ENCODE data around the gene GIMAP6.
"Not testable (repeated sequence)": the region's sequence is repeated elsewhere in the genome, so short reads cannot be mapped to it uniquely, and the experiment has no call there.

GIMAP6 gene

DNA sequence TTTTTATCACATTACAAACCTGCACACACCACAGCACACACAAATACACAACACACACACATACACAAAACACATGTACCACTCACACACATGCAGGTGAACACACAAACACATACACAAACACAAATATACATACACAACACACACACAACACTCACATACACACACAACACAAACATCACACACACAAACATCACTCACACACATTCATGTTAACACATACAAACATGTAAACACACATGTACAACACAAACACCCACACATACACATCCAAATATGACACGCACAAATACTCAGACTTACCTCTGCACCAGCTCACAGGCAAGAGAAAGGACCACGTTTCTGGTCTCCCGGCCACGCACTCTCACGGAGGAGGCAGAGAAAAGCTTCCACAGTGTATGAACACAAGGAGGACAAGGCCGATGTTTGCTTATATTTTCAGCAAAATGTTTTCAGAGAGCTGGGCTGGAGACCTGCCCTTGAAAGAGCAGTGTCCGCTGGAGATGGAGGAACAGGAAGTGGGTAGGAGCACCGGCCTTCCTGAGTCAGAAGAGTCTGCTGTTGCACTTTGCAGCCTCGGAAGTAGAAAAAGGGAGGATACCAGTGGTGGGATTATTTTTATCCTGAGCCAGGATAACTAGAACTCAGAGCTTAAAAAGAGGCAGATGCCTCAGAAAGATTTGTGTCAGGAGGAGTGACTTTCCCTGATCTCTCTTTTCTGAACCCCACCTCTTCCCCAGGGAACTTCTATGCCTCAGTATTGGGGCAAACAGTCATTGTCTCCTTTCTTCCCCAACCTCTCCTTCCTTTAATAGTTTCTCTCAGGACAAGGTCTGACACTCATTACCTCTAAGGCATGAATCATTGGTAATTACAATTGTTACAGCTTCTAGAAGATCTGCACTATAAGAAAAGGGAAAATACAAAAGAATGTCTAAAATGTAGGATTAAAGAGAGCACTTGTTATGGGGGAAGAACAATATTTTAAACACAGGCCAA, at the start of gene GIMAP6:
GIMAP6 (minus strand) TSS at position 520 of the 999 bp plus-strand sequence. CDS start 2,243 bp downstream, outside the sequence.
- DNase-seq, result peak; percentile 33

DNA sequence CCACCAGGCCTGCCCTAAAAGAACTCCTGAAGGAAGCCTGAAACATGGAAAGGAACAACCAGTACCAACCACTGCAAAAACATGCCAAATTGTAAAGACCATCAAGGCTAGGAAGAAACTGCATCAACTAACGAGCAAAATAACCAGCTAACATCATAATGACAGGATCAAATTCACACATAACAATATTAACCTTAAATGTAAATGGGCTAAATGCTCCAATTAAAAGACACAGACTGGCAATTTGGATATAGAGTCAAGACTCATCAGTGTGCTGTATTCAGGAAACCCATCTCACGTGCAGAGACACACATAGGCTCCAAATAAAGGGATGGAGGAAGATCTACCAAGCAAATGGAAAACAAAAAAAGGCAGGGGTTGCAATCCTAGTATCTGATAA, 48.2 kb upstream of the GIMAP6 start:
- DNase-seq, result not testable (repeated sequence)

DNA sequence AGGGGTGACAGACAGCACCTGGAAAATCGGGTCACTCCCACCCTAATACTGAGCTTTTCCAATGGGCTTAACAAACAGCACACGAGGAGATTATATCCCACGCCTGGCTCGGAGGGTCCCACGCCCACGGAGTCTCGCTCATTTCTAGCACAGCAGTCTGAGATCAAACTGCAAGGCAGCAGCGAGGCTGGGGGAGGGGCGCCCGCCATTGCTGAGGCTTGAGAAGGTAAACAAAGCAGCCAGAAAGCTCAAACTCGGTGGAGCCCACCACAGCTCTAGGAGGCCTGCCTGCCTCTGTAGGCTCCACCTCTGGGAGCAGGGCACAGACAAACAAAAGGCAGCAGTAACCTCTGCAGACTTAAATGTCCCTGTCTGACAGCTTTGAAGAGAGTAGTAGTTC, 46.4 kb upstream of the GIMAP6 start:
- peak; percentile 58 for DNase-seq

DNA sequence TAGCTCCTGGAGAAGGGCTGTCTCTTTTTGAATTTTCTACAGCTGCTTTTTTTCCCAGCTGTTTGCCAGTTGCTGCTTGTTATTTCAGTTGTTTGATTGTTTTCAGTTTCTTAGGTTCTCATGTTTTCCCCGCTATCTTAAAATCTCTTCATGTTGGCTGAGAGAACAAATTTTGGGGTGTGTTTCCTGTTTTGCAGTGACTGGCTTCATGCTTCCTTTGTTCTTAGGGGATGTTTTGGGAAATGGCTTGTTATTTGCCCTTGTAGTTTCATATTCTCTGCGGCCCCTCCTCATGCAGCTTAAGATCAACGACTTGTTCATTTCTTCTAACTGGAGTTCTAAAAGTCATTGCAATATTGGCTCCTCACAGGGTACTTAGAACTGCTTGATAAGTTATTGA, 44.7 kb upstream of the GIMAP6 start:
- DNase-seq, result not testable (repeated sequence)

DNA sequence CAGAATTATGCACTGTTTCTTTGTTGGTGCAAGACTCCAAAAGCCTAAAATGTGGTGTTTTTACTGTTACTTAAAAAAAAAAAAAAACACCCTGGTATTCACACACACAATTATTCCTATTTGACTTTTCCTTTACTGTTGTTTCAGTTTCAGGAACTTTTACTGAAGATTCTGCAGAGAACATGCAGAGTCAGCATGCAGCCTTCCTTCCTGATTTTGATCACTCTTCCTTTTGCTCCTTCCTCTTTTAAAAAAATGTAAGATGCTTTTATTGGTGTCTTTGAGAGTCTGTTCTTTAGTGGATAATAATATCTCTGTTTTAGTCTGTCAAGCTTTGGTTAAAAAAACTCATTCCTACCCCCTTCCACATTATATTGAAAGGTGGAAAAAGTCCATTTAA, 44.1 kb upstream of the GIMAP6 start:
- DNase-seq, result not testable (repeated sequence)

DNA sequence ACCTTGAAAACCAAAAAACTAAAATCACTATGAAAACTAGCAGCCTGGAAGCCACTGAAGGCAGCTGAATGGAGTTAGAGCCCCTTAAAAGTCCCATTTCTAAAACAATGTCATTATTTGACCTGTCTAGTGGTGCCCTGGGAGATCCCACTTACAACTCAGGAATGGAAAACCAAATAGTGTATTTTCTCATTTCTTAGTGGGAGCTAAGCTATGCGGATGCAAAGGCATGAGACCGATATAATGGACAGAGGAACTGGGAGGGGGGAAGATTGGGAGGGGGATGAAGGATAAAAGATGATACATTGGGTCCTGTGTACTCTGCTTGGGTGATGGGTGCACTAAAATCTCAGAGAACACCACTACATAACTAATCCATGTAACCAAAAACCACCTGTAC, 43.5 kb upstream of the GIMAP6 start:
- no peak for DNase-seq

DNA sequence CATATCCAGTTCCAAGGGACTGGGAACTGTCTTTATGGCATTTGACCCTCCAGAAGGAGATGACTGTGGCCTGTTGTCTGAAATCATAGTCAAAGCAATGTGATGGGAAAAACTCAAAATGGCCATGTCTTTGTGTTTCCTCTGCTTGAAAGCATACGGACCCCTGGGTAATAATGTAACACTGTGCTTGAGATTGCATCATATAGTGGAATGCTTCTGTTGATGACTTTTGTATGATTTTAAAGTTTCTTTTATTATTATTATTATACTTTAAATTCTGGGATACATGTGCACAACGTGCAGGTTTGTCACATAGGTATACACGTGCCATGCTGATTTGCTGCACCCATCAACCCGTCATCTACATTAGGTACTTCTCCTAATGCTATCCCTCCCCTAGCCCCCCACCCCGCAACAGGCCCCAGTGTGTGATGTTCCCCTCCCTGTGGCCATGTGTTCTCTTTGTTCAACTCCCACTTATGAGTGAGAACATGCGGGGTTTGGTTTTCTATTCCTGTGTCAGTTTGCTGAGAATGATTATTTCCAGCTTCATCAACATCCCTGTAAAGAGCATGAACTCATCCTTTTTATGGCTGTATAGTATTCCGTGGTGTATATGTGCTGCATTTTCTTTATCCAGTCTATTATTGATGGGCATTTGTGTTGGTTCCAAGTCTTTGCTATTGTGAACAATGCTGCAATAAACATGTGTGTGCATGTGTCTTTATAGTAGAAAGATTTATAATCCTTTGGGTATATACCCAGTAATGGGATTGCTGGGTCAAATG, 39.8 kb upstream of the GIMAP6 start:
- not testable (repeated sequence) for DNase-seq

DNA sequence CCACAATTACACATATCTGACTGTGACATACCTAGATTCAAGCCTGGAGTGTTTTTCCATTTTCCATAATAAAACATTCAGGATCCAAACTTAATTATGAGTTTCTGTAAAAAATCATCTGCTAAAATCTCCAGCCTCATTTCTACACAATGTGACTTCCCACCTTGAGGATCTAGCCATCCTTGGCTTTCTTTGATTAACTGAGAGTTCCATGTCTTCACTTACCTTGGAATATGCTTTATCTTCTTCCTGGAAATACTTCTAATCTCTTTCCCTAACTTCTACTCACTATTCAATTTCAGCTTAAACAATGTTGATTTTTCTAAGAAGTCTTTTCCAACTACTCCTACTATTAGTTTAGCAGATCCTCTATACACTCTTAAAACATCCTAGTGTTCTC, 36.8 kb upstream of the GIMAP6 start:
- no peak for DNase-seq

DNA sequence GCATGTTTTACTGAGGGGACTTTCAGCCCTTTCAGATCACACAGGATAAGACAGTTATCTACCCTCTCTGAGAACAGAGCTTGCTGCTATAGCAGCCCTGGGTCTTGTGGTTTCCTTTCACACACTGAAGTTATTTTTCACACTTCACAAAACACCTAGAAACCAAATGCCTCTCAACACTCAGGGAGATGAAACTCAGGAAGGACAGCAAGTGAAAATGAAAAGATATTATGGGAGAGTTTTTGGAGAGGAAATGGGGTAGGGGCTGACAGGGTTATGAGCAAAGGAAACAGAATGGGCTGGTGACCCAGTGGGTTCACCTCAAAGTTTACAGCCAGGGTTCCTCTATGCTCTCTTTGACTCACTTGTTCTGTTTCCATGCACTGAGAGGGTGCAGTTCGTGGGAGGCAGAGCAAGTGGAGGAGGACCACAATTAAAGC, 36.3 kb upstream of the GIMAP6 start:
- peak; percentile 52 for DNase-seq

DNA sequence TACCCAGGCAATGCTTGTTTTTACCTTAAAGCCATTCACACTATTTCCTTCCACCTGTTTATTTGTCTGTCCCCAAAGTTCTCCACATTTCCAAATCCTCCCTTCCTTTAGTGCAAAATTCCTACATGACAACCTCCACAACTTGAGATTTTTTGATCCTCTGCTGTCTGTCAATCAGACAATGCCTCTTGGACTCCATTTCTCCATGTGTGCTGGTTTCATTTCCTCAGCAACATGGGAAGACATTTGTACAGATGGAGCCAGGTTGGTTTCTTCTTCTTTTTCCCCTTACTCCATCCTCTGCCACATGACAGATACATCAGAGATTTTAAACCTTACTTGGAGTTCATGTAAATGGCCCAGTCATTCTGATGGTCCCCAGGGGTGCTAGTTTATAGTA, 34.2 kb upstream of the GIMAP6 start:
- no peak for DNase-seq

DNA sequence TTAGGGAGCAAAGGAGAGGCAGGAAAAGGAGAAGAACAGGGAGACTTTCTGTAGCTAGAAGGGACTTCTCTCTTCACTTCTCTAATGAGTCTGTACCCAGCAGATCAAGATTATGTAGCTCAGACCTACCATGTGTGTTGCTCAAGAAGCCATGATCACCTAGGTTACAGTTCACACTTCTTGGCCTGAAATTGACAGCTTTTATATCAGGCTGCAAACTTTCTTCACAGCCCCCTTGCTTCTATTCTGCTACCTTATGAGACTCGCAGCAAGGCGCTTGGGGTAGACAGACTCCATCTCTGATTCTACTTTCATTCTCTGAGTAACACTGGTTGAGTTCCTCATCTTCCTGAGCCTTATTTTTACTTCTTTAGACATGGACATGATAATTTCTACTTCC, 33.7 kb upstream of the GIMAP6 start:
- DNase-seq, result no peak

DNA sequence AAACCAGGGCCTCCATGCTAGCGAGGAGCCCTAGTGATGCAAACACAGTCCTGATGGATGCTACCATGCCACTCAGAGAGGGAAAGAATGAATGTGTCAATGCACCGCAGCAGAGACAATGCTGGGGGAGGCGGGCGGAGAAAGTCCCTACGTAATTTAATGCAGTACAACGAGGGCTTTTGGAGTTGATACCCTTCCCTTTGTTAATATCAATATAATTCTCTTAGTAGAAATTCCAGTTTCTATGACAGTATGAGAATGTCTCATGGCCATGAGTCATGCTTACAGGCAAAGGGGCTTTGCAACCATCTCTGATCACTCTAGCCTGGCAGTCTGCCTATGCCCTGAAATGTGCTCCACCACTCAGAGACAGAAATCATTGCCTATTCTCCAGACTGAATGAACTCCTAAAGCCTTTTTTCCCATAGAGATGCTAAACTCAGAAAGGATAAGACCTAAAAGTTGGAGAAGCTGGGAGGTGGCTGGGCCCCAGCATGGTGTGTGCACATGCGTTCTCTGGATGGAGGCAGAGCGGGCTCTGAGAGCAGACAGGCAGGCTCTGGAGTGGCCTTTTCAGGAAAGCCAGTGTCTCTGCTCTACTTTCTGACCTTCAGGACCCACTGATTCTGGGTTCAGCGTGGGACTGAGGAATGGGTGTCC, 33.0 kb upstream of the GIMAP6 start:
- peak; percentile 67 for DNase-seq

DNA sequence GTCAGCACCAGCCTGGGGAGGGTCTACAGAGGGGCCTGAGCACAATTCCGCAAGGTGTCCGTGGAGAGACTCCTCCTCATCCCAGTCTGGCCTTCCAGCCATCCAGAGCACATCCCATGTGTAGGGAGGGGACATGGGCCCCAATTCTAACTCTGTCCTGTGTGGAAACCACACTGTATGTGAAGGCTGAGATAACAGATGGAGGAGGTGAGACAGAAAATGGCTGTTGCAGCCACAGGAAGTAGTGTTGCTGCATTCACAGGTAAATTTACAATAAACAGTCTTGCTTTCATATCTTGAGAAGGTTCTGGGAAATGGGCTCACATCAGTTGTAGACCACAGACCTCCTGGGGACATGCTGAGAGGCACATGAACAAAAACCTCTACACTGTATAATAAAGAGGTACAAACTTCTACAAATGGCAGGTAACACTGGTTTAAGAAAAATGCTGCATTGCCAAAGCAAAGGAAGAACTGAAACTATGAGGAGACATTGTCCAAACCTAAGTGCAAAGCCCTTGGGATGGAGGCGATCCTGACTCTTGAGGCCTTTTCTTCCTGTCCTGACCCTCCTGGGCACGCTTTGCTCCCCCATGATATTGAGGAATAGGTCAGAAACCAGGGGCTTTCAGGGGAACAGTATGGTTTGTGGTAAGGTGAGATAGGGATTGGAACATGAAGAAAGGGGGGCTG, 31.8 kb upstream of the GIMAP6 start:
- DNase-seq, result no peak

DNA sequence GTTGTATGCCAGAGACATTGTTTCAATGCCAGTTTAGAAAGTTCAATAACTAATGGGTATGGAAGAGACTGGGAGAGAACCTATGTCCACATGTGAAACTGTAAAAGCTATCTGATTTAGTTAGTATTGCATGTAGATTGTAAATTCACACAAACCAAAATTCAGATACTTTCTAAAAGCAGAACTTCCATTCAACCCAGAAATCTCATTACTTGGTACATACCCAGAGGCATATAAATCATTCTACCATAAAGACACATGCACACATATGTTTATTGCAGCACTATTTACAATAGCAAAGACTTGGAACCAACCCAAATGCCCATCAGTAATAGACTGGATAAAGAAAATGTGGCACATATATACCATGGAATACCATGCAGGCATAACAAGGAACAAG, 30.6 kb upstream of the GIMAP6 start:
- DNase-seq, result not testable (repeated sequence)

DNA sequence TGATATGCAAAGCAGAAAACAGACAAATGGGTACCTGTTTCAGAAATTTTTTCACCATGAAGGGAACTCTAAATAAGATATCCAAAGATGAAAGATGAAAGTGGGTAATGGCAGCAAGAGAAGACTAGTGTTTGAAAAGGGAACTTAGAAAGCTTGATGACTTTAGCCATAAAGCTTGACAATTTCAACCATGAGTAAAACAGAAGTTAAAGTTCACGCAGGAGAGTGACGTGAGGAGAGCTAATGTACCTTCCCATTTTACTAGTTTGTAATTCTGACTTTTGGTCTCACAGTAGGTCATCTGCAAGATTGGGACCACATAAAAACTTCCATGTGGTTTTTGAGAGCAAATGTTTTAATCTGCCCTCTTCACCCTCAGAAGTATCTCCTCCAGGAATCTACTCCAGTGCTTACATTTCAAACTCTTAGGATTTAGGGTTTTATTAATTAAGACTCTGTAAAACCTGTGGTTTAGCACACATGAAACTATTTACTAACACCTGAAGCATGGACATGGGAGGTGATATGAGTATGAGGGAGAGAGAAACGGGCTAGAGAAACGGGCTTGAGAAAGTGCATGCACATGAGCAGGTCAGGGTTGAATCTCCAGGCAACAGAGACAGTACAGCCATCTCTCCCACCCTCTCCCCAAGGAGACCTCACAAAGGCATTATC, 28.9 kb upstream of the GIMAP6 start:
- DNase-seq, result no peak

DNA sequence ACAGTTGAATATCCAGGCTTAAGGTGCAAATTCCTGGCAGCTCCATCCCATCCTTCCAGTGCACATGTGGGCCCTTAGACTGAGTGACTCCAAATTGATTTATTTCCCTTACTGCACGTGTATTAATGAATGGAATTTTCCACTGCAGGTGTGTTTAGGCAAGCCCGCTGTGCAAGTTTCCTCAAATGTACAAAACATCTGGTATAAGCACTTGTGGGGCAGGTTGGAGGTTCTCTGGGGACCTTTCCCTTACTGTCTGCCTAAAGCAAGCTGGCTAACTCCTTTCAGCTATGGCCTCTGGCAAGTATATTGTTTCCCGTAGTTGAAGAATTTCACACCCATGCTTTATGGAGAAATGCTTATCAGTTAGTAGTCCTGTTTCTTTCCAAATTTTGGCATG, 25.3 kb upstream of the GIMAP6 start:
- DNase-seq, result no peak

DNA sequence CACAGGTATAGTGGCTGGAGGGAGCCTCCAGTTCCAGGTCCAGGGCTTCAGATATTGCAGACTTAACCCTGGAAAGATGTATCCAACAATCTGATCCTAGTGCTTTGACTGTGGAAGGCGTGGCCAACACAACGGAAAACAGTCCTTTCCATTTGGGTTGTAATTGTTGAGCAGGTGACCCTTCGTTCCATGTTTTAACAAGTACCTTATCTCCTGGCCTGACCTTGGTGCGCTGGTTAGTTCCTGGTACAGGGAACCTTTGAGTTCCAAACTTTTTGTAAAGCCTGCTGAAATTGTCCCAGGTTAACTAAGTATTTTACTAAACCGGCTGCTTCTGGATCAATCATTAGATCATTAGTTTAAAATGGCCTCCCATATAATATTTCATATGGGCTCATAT, 23.9 kb upstream of the GIMAP6 start:
- DNase-seq, result no peak

DNA sequence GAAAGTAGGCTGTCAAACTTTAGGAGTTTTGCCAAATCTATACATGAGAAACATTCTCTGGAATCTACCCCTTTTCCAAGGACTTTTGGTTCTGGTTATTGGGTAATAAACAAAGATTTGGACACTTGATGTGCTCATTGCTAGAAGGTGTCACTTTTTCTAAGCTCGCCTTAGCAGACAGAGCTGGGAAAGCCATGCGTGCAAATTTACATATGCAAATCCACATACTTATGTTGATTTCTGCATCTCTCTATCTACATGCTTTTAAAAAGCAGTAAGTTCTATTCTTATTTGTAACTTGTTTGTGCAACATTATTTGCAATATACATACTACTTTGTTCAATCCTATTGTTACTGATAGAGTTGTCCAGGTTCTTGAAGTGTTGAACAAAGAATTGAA, 22.5 kb upstream of the GIMAP6 start:
- no peak for DNase-seq

DNA sequence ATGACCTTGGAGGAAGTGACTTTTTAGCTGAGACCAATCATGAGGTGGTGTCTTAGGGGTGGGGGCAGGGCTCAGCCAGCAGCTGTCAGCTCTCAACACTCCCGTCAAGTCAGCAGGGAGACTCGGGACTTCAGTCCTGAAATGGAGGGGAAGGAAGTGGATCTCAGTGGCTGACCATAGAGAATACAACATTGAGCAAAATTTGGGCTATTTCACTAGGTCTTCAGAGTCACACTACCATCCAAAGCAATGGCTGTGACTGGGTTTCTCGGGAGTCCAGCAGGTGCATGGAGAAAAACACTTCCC, 16.8 kb upstream of the GIMAP6 start:
- no peak for DNase-seq

DNA sequence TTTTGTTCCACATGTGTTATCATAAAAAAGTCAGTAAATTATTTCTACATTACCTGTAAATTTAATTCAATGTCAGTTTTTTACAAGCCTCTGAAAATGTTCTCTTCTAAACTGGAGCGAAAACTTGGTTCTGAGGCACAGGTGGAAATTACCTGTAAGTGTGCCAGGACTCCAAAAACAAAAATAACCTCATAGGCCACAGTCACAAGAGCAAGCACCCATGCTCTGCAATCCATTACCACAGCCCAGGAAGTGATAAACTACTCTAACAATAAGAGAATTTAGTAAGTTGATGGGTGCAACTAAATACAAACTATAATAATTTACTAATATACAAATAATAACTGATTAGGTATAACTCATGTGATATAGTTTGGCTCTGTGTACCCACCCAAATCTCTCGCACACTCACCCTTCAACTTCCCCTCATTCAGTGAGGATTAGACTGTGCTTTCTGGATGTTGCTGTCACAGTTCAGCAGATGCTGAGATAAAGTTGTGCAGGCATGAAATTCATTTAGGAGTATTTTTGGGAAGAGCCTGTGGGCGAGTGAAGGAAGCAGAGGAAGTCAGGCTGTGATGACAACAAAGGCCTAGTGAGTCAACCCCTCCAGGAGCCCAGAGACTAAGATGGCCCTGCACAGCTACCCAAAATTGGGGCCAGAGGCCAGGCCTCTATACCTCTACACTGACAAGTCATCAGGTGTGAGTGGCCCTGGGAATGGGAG, 16.3 kb upstream of the GIMAP6 start:
- no peak for DNase-seq

DNA sequence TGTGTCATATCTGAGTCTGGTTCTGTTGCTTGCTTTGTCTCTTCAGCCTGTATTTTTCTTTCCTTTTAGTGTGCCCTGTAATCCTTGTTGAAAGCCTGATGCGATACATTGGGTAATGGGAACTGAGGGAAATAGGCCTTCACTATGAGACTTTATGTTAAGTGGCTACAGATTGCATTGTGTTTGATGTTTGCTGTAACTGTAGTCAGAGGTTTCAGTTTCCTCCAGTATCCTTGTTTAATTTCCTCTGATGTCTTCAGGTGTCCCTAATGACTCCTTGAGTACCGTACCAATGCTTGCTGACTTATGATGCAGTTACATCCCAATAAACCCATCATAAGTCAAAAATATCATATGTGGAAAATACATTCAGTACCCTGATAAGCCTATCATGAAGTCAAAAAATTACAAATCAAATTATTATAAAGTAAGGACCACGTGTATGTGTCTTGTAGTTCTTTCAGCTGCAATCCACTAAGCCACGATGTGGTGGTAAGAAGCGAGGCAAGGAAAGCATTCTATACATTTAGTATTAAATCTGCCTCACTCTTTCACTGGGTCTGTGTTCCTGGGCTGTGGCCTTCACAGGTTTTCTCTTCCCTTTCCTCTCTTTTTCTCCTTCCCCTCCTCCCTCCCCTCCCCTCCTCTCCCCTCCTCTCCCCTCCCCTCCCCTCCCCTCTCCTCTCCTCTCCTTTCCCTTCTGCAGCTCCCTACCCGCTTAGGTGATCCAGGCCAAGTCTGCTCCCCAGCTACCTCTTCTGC, 13.3 kb upstream of the GIMAP6 start:
- DNase-seq, result no peak

Data from stimulated activated CD4-positive, alpha-beta T cell treated with anti-CD3 and anti-CD28 coated beads, Interleukin-4, amount 100 ng/mL, for 1 hour (primary cell).